ENCODE results near the gene BAD.
"Not testable (repeated sequence)": the region's sequence is repeated elsewhere in the genome, so short reads cannot be mapped to it uniquely, and the experiment has no call there.

The BAD gene

GRCh38 chr11:64284048-64284961 is at the start of gene BAD:
Gene BAD (minus strand): TSS chr11:64284665. CDS start chr11:64284368, 297 bp downstream.
- peak; percentile 88 to 90 for DNase-seq (ENCODE audit: low read depth in 2 of 2)

GRCh38 chr11:64333556-64333955 is 49.1 kb upstream of the BAD start:
- DNase-seq (ENCODE audit: low read depth in 2 of 2) = no peak

- peak; percentile 81 to 82 for DNase-seq (ENCODE audit: low read depth in 2 of 2)
These were observed 47.3 kb upstream of the BAD start for GRCh38 chr11:64331569-64332371.

- DNase-seq (ENCODE audit: low read depth in 2 of 2) = no peak
These were observed 46.4 kb upstream of the BAD start for GRCh38 chr11:64330888-64331287.

GRCh38 chr11:64327993-64328392 is 43.5 kb upstream of the BAD start:
- DNase-seq (ENCODE audit: low read depth in 2 of 2) = no peak

GRCh38 chr11:64327375-64327774 is 42.9 kb upstream of the BAD start:
- DNase-seq (ENCODE audit: low read depth in 2 of 2) = no peak

GRCh38 chr11:64324692-64325469 is 40.4 kb upstream of the BAD start:
- no peak for DNase-seq (ENCODE audit: low read depth in 2 of 2)

- DNase-seq (ENCODE audit: low read depth in 2 of 2) = not testable (repeated sequence)
These were observed 39.5 kb upstream of the BAD start for GRCh38 chr11:64323984-64324383.

GRCh38 chr11:64323373-64323772 is 38.9 kb upstream of the BAD start:
- DNase-seq (ENCODE audit: low read depth in 2 of 2) = no peak

GRCh38 chr11:64322925-64323260 is 38.4 kb upstream of the BAD start:
- DNase-seq (ENCODE audit: low read depth in 2 of 2) = no peak

- no peak for DNase-seq (ENCODE audit: low read depth in 2 of 2)
These were observed 37.1 kb upstream of the BAD start for GRCh38 chr11:64321533-64321932.

- DNase-seq (ENCODE audit: low read depth in 2 of 2) = no peak
These were observed 36.6 kb upstream of the BAD start for GRCh38 chr11:64321026-64321425.

- no peak for DNase-seq (ENCODE audit: low read depth in 2 of 2)
These were observed 36.1 kb upstream of the BAD start for GRCh38 chr11:64320556-64320955.

GRCh38 chr11:64318766-64319761 is 34.6 kb upstream of the BAD start:
- DNase-seq (ENCODE audit: low read depth in 2 of 2) = no peak

- DNase-seq (ENCODE audit: low read depth in 2 of 2) = peak; percentile 94 to 96
These were observed 33.7 kb upstream of the BAD start, which contains the start of gene PRDX5 for GRCh38 chr11:64317961-64318765. Gene PRDX5 (plus strand): TSS chr11:64318121. CDS start chr11:64318216, 95 bp downstream.

GRCh38 chr11:64317325-64317960 is 33.0 kb upstream of the BAD start, which contains the start of gene TRMT112:
Gene TRMT112 (minus strand): TSS chr11:64317559. CDS start chr11:64317526, 33 bp downstream.
- DNase-seq (ENCODE audit: low read depth in 2 of 2) = peak; percentile 94 to 95

- no peak for DNase-seq (ENCODE audit: low read depth in 2 of 2)
These were observed 32.3 kb upstream of the BAD start for GRCh38 chr11:64316672-64317324.

- not testable (repeated sequence) for DNase-seq (ENCODE audit: low read depth in 2 of 2)
These were observed 31.4 kb upstream of the BAD start for GRCh38 chr11:64315667-64316526.

All from stimulated activated CD8-positive, alpha-beta memory T cell treated with anti-CD3 and anti-CD28 coated beads, Interleukin-15, amount 100 ng/mL, for 48 hours (primary cell).